ENCODE measurements around the gene FAM241A. TPM values are rescaled to one million over a fixed set of nuclear protein-coding genes. Genes with fewer than 3 reads are reported as not detected.
"Not testable (repeated sequence)": the region's sequence is repeated elsewhere in the genome, so short reads cannot be mapped to it uniquely, and the experiment has no call there.

The FAM241A gene
- 0.07 and 0.21 TPM in 2 replicates for total RNA-seq (2014; rRNA removed; shearing (Covaris generic))

GRCh38 chr4:112145326-112145789 lies at the start of gene FAM241A:
Gene FAM241A, plus strand, starts transcription at chr4:112145454. Its CDS starts 127 bp downstream, at chr4:112145581.
- Histone ChIP-seq H3K4me3 (ENCODE audit: insufficient read depth, low read depth, low read length) (peak within 1 kb of the TSS; percentile 65), H3K27me3 (ENCODE audit: control insufficient read depth, insufficient read depth, low read length) (peaks cover 21% of the 10 kb centered on the region), H3K36me3 (replicated peaks; ENCODE audit: control insufficient read depth, insufficient read depth, low read length) (no peaks in the 10 kb centered on the region)
- DNase-seq: peak; percentile 98

- no peak overlapping the region for H3K4me3 ChIP-seq (ENCODE audit: insufficient read depth, low read depth, low read length)
- no peaks in the 10 kb centered on the region for H3K36me3 ChIP-seq (replicated peaks; ENCODE audit: control insufficient read depth, insufficient read depth, low read length)
- no peak for DNase-seq
- no peaks in the 10 kb centered on the region; the same call in 1 of the 2 replicates for H3K27me3 ChIP-seq (ENCODE audit: control insufficient read depth, insufficient read depth, low read length)
Measured at GRCh38 chr4:112098841-112099530, 46.3 kb upstream of the FAM241A start.

GRCh38 chr4:112099701-112100297 lies 45.5 kb upstream of the FAM241A start:
- no peaks in the 10 kb centered on the region; the same call in 1 of the 2 replicates for H3K27me3 ChIP-seq (ENCODE audit: control insufficient read depth, insufficient read depth, low read length)
- peak; percentile 40 for DNase-seq
- H3K36me3 ChIP-seq (replicated peaks; ENCODE audit: control insufficient read depth, insufficient read depth, low read length): no peaks in the 10 kb centered on the region
- H3K4me3 ChIP-seq (ENCODE audit: insufficient read depth, low read depth, low read length): no peak overlapping the region

GRCh38 chr4:112102875-112103370 lies 42.3 kb upstream of the FAM241A start:
- Histone ChIP-seq H3K36me3 (replicated peaks; ENCODE audit: control insufficient read depth, insufficient read depth, low read length) (no peaks in the 10 kb centered on the region), H3K4me3 (ENCODE audit: insufficient read depth, low read depth, low read length) (no peak overlapping the region), H3K27me3 (ENCODE audit: control insufficient read depth, insufficient read depth, low read length) (no peaks in the 10 kb centered on the region; the same call in 1 of the 2 replicates)
- DNase-seq: no peak

GRCh38 chr4:112105201-112105969 lies 39.9 kb upstream of the FAM241A start:
- Histone ChIP-seq H3K27me3 (ENCODE audit: control insufficient read depth, insufficient read depth, low read length) (no peaks in the 10 kb centered on the region), H3K36me3 (replicated peaks; ENCODE audit: control insufficient read depth, insufficient read depth, low read length) (no peaks in the 10 kb centered on the region), H3K4me3 (ENCODE audit: insufficient read depth, low read depth, low read length) (no peak overlapping the region)
- no peak for DNase-seq

GRCh38 chr4:112109360-112110058 lies 35.7 kb upstream of the FAM241A start:
- Histone ChIP-seq H3K36me3 (replicated peaks; ENCODE audit: control insufficient read depth, insufficient read depth, low read length) (no peaks in the 10 kb centered on the region), H3K4me3 (ENCODE audit: insufficient read depth, low read depth, low read length) (no peak overlapping the region), H3K27me3 (ENCODE audit: control insufficient read depth, insufficient read depth, low read length) (no peaks in the 10 kb centered on the region)
- DNase-seq: no peak

- DNase-seq: no peak
- Histone ChIP-seq H3K36me3 (replicated peaks; ENCODE audit: control insufficient read depth, insufficient read depth, low read length) (no peaks in the 10 kb centered on the region), H3K27me3 (ENCODE audit: control insufficient read depth, insufficient read depth, low read length) (no peaks in the 10 kb centered on the region), H3K4me3 (ENCODE audit: insufficient read depth, low read depth, low read length) (no peak overlapping the region)
Measured at GRCh38 chr4:112110059-112110425, 35.2 kb upstream of the FAM241A start.

GRCh38 chr4:112111306-112111705 lies 33.9 kb upstream of the FAM241A start:
- Histone ChIP-seq H3K4me3 (ENCODE audit: insufficient read depth, low read depth, low read length) (no peak overlapping the region), H3K36me3 (replicated peaks; ENCODE audit: control insufficient read depth, insufficient read depth, low read length) (no peaks in the 10 kb centered on the region), H3K27me3 (ENCODE audit: control insufficient read depth, insufficient read depth, low read length) (no peaks in the 10 kb centered on the region)
- DNase-seq: no peak

- not testable (repeated sequence) for H3K4me3 ChIP-seq (ENCODE audit: insufficient read depth, low read depth, low read length); H3K27me3 ChIP-seq (ENCODE audit: control insufficient read depth, insufficient read depth, low read length); DNase-seq; H3K36me3 ChIP-seq (replicated peaks; ENCODE audit: control insufficient read depth, insufficient read depth, low read length)
Measured at GRCh38 chr4:112112095-112112494, 33.2 kb upstream of the FAM241A start.

GRCh38 chr4:112112590-112113170 lies 32.6 kb upstream of the FAM241A start:
- Histone ChIP-seq H3K27me3 (ENCODE audit: control insufficient read depth, insufficient read depth, low read length) (no peaks in the 10 kb centered on the region), H3K4me3 (ENCODE audit: insufficient read depth, low read depth, low read length) (no peak overlapping the region), H3K36me3 (replicated peaks; ENCODE audit: control insufficient read depth, insufficient read depth, low read length) (no peaks in the 10 kb centered on the region)
- DNase-seq: no peak

- no peak overlapping the region for H3K4me3 ChIP-seq (ENCODE audit: insufficient read depth, low read depth, low read length)
- H3K36me3 ChIP-seq (replicated peaks; ENCODE audit: control insufficient read depth, insufficient read depth, low read length): no peaks in the 10 kb centered on the region
- H3K27me3 ChIP-seq (ENCODE audit: control insufficient read depth, insufficient read depth, low read length): no peaks in the 10 kb centered on the region
- no peak for DNase-seq
Measured at GRCh38 chr4:112113864-112114263, 31.4 kb upstream of the FAM241A start.

- no peaks in the 10 kb centered on the region for H3K27me3 ChIP-seq (ENCODE audit: control insufficient read depth, insufficient read depth, low read length)
- H3K36me3 ChIP-seq (replicated peaks; ENCODE audit: control insufficient read depth, insufficient read depth, low read length): no peaks in the 10 kb centered on the region
- H3K4me3 ChIP-seq (ENCODE audit: insufficient read depth, low read depth, low read length): no peak overlapping the region
- no peak for DNase-seq
Measured at GRCh38 chr4:112114452-112114851, 30.8 kb upstream of the FAM241A start.

- DNase-seq: no peak
- Histone ChIP-seq H3K4me3 (ENCODE audit: insufficient read depth, low read depth, low read length) (no peak overlapping the region), H3K27me3 (ENCODE audit: control insufficient read depth, insufficient read depth, low read length) (no peaks in the 10 kb centered on the region), H3K36me3 (replicated peaks; ENCODE audit: control insufficient read depth, insufficient read depth, low read length) (no peaks in the 10 kb centered on the region)
Measured at GRCh38 chr4:112118742-112119352, 26.4 kb upstream of the FAM241A start.

Measured in H7 (cell line).